GM19463 (cell line): ENCODE measurements around the gene CDT1.
"Not testable (repeated sequence)": the region's sequence is repeated elsewhere in the genome, so short reads cannot be mapped to it uniquely, and the experiment has no call there.

ENCODE experiments used
- ATAC-seq: cut with Tn5 transposase; IDR thresholded peaks from one replicate; pipeline ENCODE4 v1.9.1; 2021; ENCODE audit warnings: mild to moderate bottlenecking, moderate library complexity; ENCODE audit not compliant: unreplicated experiment

The CDT1 gene

DNA sequence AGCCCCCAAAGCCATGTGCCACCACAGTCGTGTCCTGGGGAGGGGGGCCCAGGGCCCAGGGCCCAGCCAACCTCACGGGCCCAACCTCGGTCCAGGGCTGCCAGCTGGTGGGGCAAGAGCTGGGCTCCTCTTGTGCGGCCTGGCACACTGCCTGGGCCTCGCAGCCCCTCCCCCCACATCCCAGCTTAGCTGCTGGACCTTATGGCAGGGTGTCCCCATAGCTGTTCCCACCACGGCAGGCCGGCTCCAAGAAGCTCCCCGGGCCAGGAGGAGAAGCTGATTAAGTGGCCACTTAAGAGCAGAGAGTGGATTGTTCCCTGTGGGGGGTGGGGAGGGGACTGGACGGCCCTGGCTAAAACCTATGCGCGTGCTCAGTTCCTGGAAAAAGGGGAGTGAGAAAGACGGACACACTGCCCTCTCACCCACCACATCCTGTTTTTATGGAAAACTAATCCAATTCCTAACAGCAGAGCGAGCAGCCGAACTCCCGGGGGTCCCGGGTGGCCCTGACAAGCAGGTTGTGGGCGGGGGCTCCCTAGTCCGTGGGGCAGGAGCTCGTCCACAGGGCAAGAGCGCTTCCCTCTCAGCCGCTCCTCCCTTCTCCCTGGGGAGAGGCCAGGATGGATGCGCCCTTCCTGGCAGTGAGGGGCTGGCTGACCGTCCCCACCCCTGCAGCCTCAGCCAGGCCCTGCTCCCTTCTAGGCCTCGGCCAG, 35.4 kb upstream of the CDT1 start:
- no peak for ATAC-seq

DNA sequence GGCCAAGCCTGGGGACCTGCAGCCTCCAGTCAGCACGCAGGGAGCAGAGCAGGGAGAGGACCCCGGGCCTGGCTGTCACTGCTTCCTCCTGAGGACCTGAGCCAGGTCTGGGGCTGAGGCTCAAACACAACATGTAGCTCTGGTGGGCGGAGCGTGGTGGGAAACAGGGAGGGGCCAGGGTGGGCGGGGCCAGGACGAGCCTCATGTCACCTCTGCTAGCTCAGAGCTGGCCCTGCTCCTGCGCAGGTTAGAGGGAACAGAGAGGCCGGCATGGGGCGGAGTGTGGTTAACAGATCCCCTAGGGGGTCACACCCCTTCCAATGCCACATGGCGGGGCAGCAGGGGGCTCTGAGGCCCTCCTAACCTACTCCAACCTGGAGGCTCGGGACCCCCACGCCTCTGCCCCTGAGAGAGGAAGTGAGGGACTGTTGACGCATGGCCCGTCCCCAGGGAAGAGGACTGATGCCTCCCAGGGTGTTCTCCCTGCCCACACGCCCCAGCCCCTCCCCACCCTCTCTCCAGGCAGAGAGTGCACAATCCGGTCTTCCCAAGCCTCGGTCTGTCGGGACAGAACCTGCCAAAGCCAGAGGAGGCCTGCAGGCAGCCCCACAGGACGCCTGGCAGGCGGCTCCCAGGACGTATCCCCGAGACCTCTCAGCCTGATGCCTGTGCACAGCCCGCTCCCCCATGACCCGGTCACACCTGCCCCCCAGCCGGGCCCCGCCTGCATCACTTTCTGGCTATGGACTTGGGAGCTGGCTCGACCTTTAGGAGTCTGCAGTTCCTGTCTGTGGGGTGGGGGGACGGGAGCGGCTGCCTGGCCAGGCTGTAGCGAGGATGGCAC, 33.8 kb upstream of the CDT1 start:
- ATAC-seq = no peak

DNA sequence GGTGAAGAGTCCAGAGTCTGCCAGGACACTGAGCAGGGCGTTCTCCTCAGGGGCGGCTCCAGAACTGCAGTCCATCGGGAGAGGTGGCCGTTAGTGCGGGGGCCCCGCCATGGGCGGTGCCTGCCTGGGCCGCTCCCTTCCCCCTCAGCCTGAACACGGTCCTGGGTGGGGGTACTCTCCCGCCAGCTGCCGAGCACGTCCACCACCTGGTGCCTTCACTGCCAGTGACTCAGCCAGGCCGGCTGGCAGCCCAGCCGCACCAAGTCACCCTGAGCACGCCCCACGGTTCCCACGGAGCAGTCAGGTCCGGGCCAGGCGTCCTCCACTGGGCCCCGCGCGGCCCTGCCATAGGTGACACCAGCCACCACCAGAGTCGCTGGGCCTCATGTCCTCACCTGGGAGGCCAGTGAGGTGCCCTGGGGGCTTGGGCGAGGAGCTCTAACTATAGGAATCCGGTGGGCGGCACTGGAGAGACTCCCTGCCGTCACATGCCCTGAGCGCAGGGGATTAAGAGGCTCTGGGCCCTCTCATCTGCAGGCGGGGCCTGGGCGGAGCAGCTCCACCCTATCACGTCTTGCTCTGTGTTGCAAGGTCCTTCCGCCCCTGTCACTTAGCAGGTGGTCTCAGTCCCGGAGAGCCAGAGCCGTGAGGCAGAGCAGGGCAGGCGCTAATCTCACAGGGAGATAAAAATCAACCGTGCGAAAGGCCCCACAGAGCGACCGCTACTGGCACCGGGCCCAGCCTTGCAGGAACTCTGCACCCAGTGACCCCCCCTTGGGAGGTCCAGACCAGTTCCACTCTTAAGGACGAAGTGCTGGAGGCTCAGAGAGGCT, 32.9 kb upstream of the CDT1 start:
- no peak for ATAC-seq

DNA sequence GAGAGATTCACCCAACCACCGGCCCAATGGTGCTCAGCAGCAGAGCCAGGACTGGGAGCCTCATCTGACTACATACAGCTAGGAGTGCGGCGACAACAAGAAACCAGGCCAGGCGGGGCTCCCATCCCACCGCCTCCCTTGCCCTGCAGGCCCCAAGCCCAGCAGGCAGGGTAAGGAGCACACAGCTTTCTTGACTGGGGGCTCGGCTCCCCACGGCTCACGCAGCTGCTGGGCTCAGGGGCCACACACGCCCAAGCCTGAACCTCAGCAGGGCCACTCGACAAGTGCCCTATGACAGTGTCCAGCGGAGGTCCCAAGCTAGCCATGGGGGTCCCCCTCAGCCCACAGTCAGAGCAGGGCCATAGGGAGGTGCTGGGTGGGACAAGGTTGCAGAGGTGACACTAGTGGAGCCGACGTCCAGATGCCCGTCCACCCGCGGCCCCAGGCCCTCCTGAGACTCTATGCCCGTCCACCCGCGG, 32.3 kb upstream of the CDT1 start:
- no peak for ATAC-seq

DNA sequence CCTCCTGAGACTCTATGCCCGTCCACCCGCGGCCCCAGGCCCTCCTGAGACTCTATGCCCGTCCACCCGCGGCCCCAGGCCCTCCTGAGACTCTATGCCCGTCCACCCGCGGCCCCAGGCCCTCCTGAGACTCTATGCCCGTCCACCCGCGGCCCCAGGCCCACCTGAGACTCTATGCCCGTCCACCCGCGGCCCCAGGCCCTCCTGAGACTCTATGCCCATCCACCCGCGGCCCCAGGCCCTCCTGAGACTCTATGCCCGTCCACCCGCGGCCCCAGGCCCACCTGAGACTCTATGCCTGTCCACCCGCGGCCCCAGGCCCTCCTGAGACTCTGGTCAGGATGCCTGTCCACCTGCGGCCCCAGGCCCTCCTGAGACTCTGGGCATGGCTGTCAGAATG, 31.8 kb upstream of the CDT1 start:
- ATAC-seq = not testable (repeated sequence)

DNA sequence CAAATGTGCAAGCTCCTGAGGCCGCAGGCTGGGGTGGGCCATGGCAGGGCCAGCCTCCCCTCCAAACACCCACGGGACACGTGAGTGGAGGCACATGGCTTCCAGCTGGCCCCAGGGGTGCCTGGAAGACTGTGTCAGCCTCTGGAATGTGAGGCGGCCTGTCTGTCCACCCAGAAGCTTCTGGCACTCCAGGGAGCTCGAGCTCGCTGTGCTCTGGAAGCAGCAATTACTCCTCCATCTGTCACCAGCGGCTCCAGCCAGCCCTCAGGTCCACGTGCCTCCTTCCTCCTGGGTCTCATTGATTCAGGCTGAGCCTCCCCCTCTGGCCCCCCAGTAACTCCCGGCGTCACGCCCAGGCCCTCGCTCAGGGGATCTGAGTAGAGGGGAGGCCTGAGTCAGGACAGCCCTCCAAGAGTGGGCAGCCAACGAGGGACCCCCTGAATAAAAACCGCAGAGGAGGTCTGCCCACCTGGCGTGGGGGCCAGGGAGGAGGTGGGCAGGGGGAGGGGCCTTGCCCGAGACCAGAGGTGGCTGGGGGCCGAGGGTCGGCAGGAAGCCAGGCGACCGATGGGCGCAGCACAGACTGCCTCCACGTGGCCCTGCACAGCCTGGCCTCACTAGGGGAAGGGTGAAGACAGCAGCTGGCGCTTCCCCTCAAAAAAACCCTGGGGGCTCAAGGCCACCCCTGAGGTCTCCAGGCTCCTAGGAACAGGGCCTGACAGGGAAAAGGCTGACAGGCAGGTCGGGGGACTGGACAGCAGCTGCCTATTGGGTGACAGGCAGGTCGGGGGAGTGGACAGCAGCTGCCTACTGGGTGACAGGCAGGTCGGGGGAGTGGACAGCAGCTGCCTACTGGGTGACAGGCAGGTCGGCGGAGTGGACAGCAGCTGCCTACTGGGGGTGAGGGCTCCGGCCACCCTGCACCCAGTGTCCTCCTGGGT, 30.4 kb upstream of the CDT1 start:
- ATAC-seq = no peak

GRCh38 chr16:88773812-88774291, 29.7 kb upstream of the CDT1 start:
- no peak for ATAC-seq

DNA sequence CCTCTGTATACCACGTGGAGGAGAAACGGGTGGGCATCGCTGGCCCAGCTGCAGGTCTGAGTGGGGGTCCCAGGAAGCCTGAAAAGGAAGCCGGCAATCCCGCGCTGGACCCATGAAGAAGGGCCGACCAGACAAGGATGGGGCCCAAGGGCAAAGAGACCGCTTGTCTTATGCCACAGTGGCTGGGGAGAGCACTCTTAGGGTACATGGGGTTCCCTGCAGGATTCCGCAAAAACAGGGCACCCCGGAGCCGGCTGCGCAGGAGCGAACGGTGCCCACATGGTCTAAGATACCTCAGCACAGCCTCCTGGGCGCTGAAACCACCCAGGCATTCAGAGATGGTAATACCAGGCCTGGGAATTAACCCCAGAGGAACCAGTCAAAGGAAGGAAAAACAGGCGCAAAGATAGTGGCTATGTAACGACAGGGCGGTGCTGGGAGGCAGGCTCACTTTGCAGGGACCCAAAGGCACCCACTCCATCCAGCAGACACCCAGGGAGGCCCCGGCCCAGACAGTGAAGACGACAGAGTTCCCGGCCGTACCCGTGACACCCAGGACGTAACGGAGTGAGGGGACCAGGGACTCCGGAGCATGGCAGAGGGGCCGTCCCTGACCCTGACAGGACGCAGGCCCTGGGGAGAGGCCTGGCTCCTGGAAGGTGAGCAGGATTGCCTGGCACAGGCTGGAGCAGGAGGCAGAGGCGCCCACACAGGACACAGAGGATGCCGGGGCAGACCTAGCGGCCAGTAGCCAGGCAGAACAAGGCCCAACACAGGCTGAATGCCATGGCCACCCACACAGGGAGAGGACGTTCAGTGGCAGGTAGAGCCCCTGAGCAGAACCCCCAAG, 28.8 kb upstream of the CDT1 start:
- no peak for ATAC-seq

GRCh38 chr16:88775825-88776224, 27.8 kb upstream of the CDT1 start:
- ATAC-seq = no peak

DNA sequence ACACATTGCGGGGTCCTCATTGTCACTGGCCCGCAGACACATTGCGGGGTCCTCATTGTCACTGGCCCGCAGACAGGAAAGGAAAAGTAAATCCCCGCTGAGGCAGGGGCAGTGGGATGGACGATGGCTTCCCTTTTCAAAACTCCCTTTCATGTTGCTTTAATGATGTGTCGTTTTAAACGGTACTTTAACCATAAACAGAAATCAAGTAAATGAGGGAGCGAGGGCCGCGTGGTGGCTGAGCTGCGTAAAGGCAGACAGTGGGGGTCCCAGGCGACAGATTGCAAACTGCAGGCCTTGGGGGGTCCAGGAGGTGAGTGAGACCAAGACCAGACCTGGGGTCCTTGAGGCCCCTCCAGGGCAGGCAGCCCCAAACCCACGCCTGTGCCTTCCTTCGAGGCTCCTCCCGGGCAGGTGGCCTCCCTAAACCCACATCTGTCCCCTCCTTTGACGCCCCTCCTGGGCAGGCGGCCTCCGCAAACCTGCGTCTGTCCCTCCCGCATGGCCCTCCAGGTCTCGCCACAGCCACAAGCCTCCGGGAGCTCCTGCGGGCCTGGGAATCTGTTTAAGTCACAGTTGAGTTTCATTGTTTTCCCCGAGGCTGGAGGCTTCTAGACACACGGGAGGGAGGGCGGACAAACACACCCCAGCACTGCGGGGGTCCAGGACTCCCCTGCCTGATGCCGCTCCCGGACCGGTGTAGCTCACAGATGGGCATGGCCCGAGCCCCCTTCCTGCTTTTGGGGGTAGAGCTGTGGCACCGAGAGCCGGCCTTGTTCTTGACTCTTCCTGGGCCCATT, 25.9 kb upstream of the CDT1 start:
- no peak for ATAC-seq

GRCh38 chr16:88778271-88778525, 25.4 kb upstream of the CDT1 start:
- no peak for ATAC-seq

DNA sequence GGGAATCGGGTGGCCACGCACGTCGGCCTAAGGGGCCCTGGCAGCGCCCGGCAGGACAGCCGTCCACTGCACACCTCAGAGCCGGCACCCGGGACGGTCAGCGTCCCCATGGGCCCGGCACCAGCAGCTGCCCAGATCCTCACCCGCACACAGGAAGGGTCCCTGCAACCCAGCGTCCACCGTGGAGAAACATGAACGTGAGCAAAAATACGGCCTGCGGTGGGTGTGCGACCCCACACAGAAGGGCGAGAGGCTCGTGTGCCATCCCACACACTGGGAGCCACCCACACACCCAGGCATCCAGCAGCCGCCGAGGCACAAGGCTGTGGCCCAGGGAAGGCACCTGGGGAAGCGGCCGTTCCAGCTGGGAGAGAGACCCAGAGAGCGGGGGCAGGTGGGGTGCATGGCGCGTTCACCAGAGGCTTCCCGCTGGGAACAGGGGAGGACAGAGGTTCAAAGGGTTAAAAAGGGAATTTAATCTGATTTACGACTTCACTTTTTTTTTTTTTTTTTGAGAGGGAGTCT, 25.0 kb upstream of the CDT1 start:
- ATAC-seq = no peak

DNA sequence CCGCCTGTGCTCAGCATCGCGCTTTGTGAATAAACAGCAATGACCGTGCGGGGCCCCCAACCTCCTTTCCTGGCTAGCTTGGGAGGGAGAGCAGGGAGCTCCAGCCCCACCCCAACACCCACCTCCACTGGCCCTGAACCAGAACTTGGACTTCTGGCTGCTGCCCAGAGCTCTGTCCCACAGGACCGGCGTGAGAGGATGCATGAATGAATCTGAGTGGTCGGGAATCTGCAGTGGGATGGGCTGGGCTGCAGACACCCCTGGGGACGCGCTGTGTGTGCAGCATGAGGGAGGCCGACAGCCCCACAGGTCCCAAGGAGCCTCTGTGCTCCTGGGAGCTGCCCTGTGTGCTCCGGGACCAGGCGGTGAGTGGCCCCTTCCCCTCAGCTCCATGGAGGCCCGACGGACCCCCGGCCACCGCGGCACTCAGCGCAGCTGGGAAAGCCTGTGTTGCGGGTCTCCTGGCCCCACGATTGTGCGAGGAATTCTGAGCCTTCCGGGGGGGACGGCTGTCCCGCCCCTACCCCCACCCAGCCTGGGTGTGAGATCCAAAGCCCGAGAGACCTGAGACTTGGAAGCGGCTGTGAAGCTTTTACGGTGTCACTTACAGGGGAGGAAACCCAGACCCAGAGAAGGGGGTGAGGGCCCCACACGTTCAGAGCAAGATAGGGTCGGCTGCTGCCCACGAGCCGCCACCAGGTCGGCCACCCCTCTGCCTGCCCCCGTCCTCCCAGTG, 24.0 kb upstream of the CDT1 start:
- ATAC-seq = no peak

DNA sequence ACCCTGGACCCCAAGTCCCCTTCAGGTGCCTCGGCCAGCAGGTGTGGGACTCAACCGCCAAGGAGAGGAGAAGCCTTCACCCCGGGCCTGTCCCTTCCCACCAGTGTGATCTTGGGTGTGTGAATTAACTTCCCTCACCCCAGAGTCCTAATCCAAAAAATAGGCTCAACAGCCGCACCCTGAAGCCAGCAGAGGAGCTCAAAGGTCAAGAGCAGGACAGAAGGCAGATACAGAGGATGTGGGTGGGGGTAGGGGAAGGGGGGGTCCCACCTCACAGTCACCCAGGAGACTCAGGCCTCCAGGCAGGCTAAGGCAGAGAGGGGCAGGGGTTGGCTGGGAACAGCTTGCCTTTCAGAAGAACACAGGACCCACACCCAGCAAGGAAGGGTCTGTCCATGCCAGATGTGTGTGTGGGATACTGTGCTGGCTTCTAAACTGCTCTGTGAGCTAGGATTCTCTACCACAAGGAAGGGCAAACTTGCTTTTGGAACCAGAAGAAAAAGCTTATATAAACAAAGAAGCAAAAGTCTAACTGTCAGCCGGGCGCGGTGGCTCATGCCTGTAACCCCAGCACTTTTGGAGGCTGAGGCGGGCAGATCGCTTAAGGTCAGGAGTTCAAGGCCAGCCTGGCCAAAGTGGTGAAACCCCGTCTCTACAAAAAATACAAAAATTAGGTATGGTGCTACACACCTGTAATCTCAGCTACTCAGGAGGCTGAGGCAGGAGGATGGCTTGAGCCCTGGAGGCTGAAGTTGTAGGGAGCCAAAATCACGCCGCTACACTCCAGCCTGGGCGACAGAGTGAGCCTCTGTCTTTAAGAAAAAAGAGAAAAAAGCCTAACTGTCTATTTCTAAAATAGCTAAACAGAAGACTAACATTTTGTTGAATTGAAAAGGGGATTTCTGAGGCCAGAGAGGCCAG, 23.2 kb upstream of the CDT1 start:
- ATAC-seq = no peak

DNA sequence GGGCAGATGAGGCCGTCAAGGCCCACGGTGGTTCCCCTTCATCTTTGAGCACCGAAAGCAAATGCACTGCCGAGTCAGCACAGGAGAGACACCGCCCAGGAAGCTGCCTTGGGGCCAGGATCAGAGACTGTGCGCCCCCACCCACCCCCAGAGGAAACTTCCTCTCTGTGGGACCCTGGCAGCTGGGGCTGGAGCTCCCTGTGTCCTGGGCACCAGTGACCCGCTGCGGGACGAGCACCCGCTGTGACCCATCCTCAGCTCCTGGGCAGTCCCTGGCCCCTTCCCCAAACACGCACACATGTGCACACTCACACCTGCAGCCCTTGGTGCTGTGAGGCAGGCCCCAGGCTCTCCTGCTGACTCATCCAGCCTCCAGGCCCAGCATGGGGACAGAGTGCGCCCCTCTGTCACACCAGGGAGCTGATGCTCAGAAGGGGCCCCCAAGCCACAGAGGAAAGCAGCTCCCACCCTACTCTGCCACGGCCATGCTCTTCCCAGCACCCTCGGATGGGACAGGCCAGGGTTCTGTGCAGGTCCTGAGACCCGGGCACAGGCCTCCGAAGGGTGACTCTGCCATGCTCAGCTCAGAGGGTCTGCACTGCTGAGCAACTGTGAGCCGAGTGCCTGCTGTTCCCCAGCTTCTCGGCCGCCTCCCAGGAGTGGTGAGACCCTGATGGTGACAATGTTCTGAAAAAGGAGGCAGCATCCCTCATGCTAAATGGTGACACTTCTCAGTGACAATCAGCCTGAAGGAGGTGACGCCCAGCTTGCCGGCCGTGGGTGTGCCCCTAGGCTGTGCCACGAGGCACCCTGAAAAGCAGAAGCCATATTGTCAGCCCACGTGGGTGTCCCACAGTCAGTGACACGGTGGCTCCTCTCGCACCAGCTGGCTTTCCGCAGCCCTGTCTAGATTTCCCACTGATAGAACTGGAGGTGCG, 22.2 kb upstream of the CDT1 start:
- no peak for ATAC-seq
